Left cardiac atrium (tissue), 4 donors: ENCODE measurements around the gene CACNA1S. TPM values are rescaled to one million over a fixed set of nuclear protein-coding genes. Genes with fewer than 3 reads are reported as not detected.

Source experiments
- ATAC-seq, 2 donors: fragments of 200-7000 bp; cut with Tn5 transposase; one replicate each; pipeline ENCODE4 v1.9.1; 2020; ENCODE audit warnings: mild to moderate bottlenecking in 2 of 2, moderate library complexity in 2 of 2
- DNase-seq: peaks from one replicate; pipeline ENCODE4 v3.0.0-alpha.2; 2020
- intact Hi-C, 2 donors: fragments of 100-400 bp; cut with DNase I; formaldehyde crosslinking; loops; one replicate each; pipeline versions ENCODE4 v1.14.1 to v1.15.1; 2022 to 2023
- total RNA-seq, 2 donors: library from RNA; stranded (reverse); fragmentation: NEBNext Ultra II Directional; extraction: Animal tissue kit (Norgen Biotek cat#: 25700); gene quantifications; one replicate each; pipeline ENCODE4 v1.2.1, GENCODE V29; 2021
- donor health status: DM: no; HTN: yes; CAD: no.
- donor health status: DM: no; HTN: yes; CAD: no; lungs with severe emphysema.
- donor health status: DM: yes; HTN: yes; CAD: no.
- donor health status: Dilated cardiomyopathy.

Gene CACNA1S
- total RNA-seq, 2 donors from 2014 or later: not detected

GRCh38 chr1:201125019-201125418 lies 12.8 kb upstream of the CACNA1S start:
- ATAC-seq (no peak), DNase-seq (no peak)
- intact Hi-C loops: no loop called here

- no peak for DNase-seq
- no peak for ATAC-seq
- intact Hi-C loops: no loop called here
Observed at GRCh38 chr1:201123866-201124265, 11.6 kb upstream of the CACNA1S start.

- DNase-seq: no peak
- intact Hi-C loops: no loop called here
- ATAC-seq: no peak
Observed at GRCh38 chr1:201122321-201122957, 10.2 kb upstream of the CACNA1S start.

GRCh38 chr1:201119206-201120197 lies 7.3 kb upstream of the CACNA1S start:
- peak; percentile 17 to 56 for ATAC-seq
- intact Hi-C loops: loop anchor here in 1 of 2 donors (10.0 kb wide), 1 partner anchor 145 kb away; no protein-coding TSS in a partner anchor
- DNase-seq: no peak

GRCh38 chr1:201116091-201116490 lies 3.9 kb upstream of the CACNA1S start:
- intact Hi-C loops: loop anchor here in 1 of 2 donors (10.0 kb wide), 1 partner anchor 141 kb away; no protein-coding TSS in a partner anchor
- ATAC-seq: no peak
- no peak for DNase-seq

- intact Hi-C loops: loop anchor here (2.0 to 10.0 kb wide), 2 partner anchors 141 to 143 kb away; no protein-coding TSS in a partner anchor
- ATAC-seq (no peak), DNase-seq (no peak)
Observed at GRCh38 chr1:201115390-201115937, 3.2 kb upstream of the CACNA1S start.

GRCh38 chr1:201114245-201115131 lies 2.3 kb upstream of the CACNA1S start:
- ATAC-seq (peak; percentile 95 to 96), DNase-seq (peak; percentile 88)
- intact Hi-C loops: loop anchor here (2.0 to 10.0 kb wide), 3 partner anchors 140 to 552 kb away; no protein-coding TSS in a partner anchor

- ATAC-seq (no peak), DNase-seq (no peak)
- intact Hi-C loops: loop anchor here (2.0 to 10.0 kb wide), 3 partner anchors 139 to 551 kb away; no protein-coding TSS in a partner anchor
Observed at GRCh38 chr1:201113451-201114244, 1.4 kb upstream of the CACNA1S start.

GRCh38 chr1:201112926-201113325 lies 700 bp upstream of the CACNA1S start:
- intact Hi-C loops: loop anchor here (5.0 to 10.0 kb wide), 2 partner anchors 138 to 551 kb away; no protein-coding TSS in a partner anchor
- DNase-seq (no peak), ATAC-seq (no peak)

GRCh38 chr1:201111672-201112071 lies 554 bp downstream of the CACNA1S start:
- intact Hi-C loops: loop anchor here (5.0 to 10.0 kb wide), 2 partner anchors 137 to 549 kb away; no protein-coding TSS in a partner anchor
- ATAC-seq (no peak), DNase-seq (no peak)

GRCh38 chr1:201111156-201111555 lies 1.1 kb downstream of the CACNA1S start:
- DNase-seq (no peak), ATAC-seq (no peak)
- intact Hi-C loops: loop anchor here (5.0 to 10.0 kb wide), 2 partner anchors 136 to 549 kb away; no protein-coding TSS in a partner anchor

GRCh38 chr1:201110616-201111015 lies 1.6 kb downstream of the CACNA1S start:
- no peak for ATAC-seq
- DNase-seq: no peak
- intact Hi-C loops: loop anchor here (5.0 to 10.0 kb wide), 2 partner anchors 136 to 548 kb away; no protein-coding TSS in a partner anchor

- ATAC-seq (no peak), DNase-seq (no peak)
- intact Hi-C loops: loop anchor here (5.0 to 10.0 kb wide), 2 partner anchors 135 to 548 kb away; no protein-coding TSS in a partner anchor
Observed at GRCh38 chr1:201110138-201110537, 2.1 kb downstream of the CACNA1S start.

- ATAC-seq (no peak), DNase-seq (no peak)
- intact Hi-C loops: loop anchor here (5.0 to 10.0 kb wide), 2 partner anchors 135 to 547 kb away; no protein-coding TSS in a partner anchor
Observed at GRCh38 chr1:201109651-201110050, 2.6 kb downstream of the CACNA1S start.

GRCh38 chr1:201108614-201109013 lies 3.6 kb downstream of the CACNA1S start:
- no peak for DNase-seq
- ATAC-seq: no peak
- intact Hi-C loops: no loop called here

GRCh38 chr1:201105688-201106087 lies 6.5 kb downstream of the CACNA1S start:
- no peak for DNase-seq
- intact Hi-C loops: no loop called here
- ATAC-seq: no peak

GRCh38 chr1:201104141-201104540 lies 8.1 kb downstream of the CACNA1S start:
- ATAC-seq (no peak), DNase-seq (no peak)
- intact Hi-C loops: no loop called here
